ENCODE results near the gene S100A10.
A peak's percentile ranks its signal among the peaks of the same experiment; 100 is the strongest.

S100A10 gene

GRCh38 chr1:152029929-152030211 is 36.2 kb upstream of the S100A10 start:
- H3K27ac ChIP-seq (ENCODE audit: low read depth, low read length, severe bottlenecking): peak overlapping the region; percentile 55
- H3K36me3 ChIP-seq (ENCODE audit: control insufficient read depth, insufficient read depth, low read length): peaks cover 42% of the 10 kb centered on the region
- H3K4me1 ChIP-seq (ENCODE audit: control insufficient read depth, insufficient read depth, low read length, poor library complexity, severe bottlenecking): peaks cover 12% of the 10 kb centered on the region
- H3K4me3 ChIP-seq (ENCODE audit: extremely low read depth, insufficient read depth, low read length, poor library complexity, severe bottlenecking): no peak overlapping the region
- 82 to 90% methylated on average over 3 to 4 of the region's 4 CpGs for WGBS, 2 experiments (ENCODE audit: insufficient coverage in 2 of 2)
- H3K9me3 ChIP-seq (ENCODE audit: control insufficient read depth, low read length): no peaks in the 10 kb centered on the region

- WGBS, 2 experiments (ENCODE audit: insufficient coverage in 2 of 2): 95 to 98% methylated on average over 3 to 5 of the region's 8 CpGs
- Histone ChIP-seq H3K4me3 (ENCODE audit: extremely low read depth, insufficient read depth, low read length, poor library complexity, severe bottlenecking) (no peak overlapping the region), H3K4me1 (ENCODE audit: control insufficient read depth, insufficient read depth, low read length, poor library complexity, severe bottlenecking) (peaks cover 12% of the 10 kb centered on the region), H3K9me3 (ENCODE audit: control insufficient read depth, low read length) (no peaks in the 10 kb centered on the region), H3K27ac (ENCODE audit: low read depth, low read length, severe bottlenecking) (peak overlapping the region; percentile 55), H3K36me3 (ENCODE audit: control insufficient read depth, insufficient read depth, low read length) (peaks cover 42% of the 10 kb centered on the region)
These were observed 35.7 kb upstream of the S100A10 start for GRCh38 chr1:152029144-152029928.

GRCh38 chr1:152026895-152027294 is 33.2 kb upstream of the S100A10 start:
- peaks cover 7% of the 10 kb centered on the region for H3K4me1 ChIP-seq (ENCODE audit: control insufficient read depth, insufficient read depth, low read length, poor library complexity, severe bottlenecking)
- no peak overlapping the region for H3K27ac ChIP-seq (ENCODE audit: low read depth, low read length, severe bottlenecking)
- H3K4me3 ChIP-seq (ENCODE audit: extremely low read depth, insufficient read depth, low read length, poor library complexity, severe bottlenecking): no peak overlapping the region
- H3K36me3 ChIP-seq (ENCODE audit: control insufficient read depth, insufficient read depth, low read length): peaks cover 18% of the 10 kb centered on the region
- no peaks in the 10 kb centered on the region for H3K9me3 ChIP-seq (ENCODE audit: control insufficient read depth, low read length)
- WGBS, 2 experiments (ENCODE audit: insufficient coverage in 2 of 2): 82 to 83% methylated on average over 1 to 2 of the region's 3 CpGs

- Histone ChIP-seq H3K36me3 (ENCODE audit: control insufficient read depth, insufficient read depth, low read length) (no peaks in the 10 kb centered on the region), H3K9me3 (ENCODE audit: control insufficient read depth, low read length) (no peaks in the 10 kb centered on the region), H3K27ac (ENCODE audit: low read depth, low read length, severe bottlenecking) (no peak overlapping the region), H3K4me1 (ENCODE audit: control insufficient read depth, insufficient read depth, low read length, poor library complexity, severe bottlenecking) (peaks cover 5% of the 10 kb centered on the region), H3K4me3 (ENCODE audit: extremely low read depth, insufficient read depth, low read length, poor library complexity, severe bottlenecking) (no peak overlapping the region)
- WGBS, 2 experiments (ENCODE audit: insufficient coverage in 2 of 2): 100% methylated on average over 1 of the region's 4 CpGs; no CpG with 5 or more reads in 1 of the 2 experiments
These were observed 30.6 kb upstream of the S100A10 start for GRCh38 chr1:152024223-152024622.

GRCh38 chr1:152023221-152023620 is 29.6 kb upstream of the S100A10 start:
- no peak overlapping the region for H3K4me3 ChIP-seq (ENCODE audit: extremely low read depth, insufficient read depth, low read length, poor library complexity, severe bottlenecking)
- no peaks in the 10 kb centered on the region for H3K9me3 ChIP-seq (ENCODE audit: control insufficient read depth, low read length)
- peaks cover 2% of the 10 kb centered on the region for H3K4me1 ChIP-seq (ENCODE audit: control insufficient read depth, insufficient read depth, low read length, poor library complexity, severe bottlenecking)
- H3K36me3 ChIP-seq (ENCODE audit: control insufficient read depth, insufficient read depth, low read length): no peaks in the 10 kb centered on the region
- H3K27ac ChIP-seq (ENCODE audit: low read depth, low read length, severe bottlenecking): no peak overlapping the region
- 100% methylated on average over 1 to 2 of the region's 4 CpGs for WGBS, 2 experiments (ENCODE audit: insufficient coverage in 2 of 2)

DNA sequence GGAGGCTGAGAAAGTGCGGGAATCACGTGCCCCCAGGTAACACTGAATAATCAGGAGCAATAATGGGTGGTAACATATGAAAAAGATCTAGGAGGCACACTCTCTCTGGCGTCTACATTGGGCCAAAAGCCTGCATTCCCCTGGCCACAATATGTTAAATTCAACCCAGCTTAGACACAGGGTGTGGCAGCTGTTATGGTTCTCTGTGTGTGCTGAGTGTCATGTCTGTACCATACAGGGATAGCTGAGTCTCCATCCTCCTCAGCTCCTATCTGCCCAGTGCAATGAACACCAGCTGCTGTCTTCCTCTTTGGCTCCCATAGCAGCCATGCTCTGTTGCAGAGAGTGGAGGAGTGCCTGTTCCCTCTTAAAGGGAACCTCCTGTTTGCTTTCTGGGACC is 28.8 kb upstream of the S100A10 start:
- Histone ChIP-seq H3K27ac (ENCODE audit: low read depth, low read length, severe bottlenecking) (no peak overlapping the region), H3K4me3 (ENCODE audit: extremely low read depth, insufficient read depth, low read length, poor library complexity, severe bottlenecking) (no peak overlapping the region), H3K4me1 (ENCODE audit: control insufficient read depth, insufficient read depth, low read length, poor library complexity, severe bottlenecking) (peaks cover 2% of the 10 kb centered on the region), H3K9me3 (ENCODE audit: control insufficient read depth, low read length) (no peaks in the 10 kb centered on the region), H3K36me3 (ENCODE audit: control insufficient read depth, insufficient read depth, low read length) (no peaks in the 10 kb centered on the region)
- 92 to 96% methylated on average over 2 to 3 of the region's 3 CpGs for WGBS, 2 experiments (ENCODE audit: insufficient coverage in 2 of 2)

- Histone ChIP-seq H3K4me3 (ENCODE audit: extremely low read depth, insufficient read depth, low read length, poor library complexity, severe bottlenecking) (no peak overlapping the region), H3K27ac (ENCODE audit: low read depth, low read length, severe bottlenecking) (no peak overlapping the region), H3K36me3 (ENCODE audit: control insufficient read depth, insufficient read depth, low read length) (no peaks in the 10 kb centered on the region), H3K4me1 (ENCODE audit: control insufficient read depth, insufficient read depth, low read length, poor library complexity, severe bottlenecking) (no peaks in the 10 kb centered on the region), H3K9me3 (ENCODE audit: control insufficient read depth, low read length) (no peaks in the 10 kb centered on the region)
- WGBS, 2 experiments (ENCODE audit: insufficient coverage in 2 of 2): 75 to 76% methylated on average over 5 to 6 of the region's 7 CpGs
These were observed 27.9 kb upstream of the S100A10 start for GRCh38 chr1:152021569-152021968.

GRCh38 chr1:152020849-152021248 is 27.2 kb upstream of the S100A10 start:
- no peak overlapping the region for H3K4me3 ChIP-seq (ENCODE audit: extremely low read depth, insufficient read depth, low read length, poor library complexity, severe bottlenecking)
- WGBS, 2 experiments (ENCODE audit: insufficient coverage in 2 of 2): 92 to 100% methylated on average over 1 to 3 of the region's 3 CpGs
- no peaks in the 10 kb centered on the region for H3K9me3 ChIP-seq (ENCODE audit: control insufficient read depth, low read length)
- H3K27ac ChIP-seq (ENCODE audit: low read depth, low read length, severe bottlenecking): no peak overlapping the region
- no peaks in the 10 kb centered on the region for H3K4me1 ChIP-seq (ENCODE audit: control insufficient read depth, insufficient read depth, low read length, poor library complexity, severe bottlenecking)
- H3K36me3 ChIP-seq (ENCODE audit: control insufficient read depth, insufficient read depth, low read length): no peaks in the 10 kb centered on the region

DNA sequence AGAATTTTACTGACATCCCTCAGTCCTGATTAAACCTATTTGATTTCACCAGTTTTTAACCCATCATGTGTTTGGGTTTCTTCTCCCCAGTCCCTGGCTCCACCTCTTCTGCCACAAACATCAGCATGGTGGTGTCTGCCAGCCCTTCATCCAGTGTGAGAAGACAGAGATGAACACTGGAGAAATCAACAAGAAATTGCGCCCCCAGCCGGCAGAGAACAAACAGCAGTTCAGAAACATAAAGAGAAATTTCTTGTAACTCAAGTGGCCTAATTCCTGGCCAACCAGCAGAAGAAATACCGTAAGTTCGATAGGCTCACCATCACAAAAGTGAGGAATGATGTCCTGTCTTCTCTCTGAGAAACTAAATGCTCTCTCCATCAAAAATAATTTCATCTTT is 24.9 kb upstream of the S100A10 start:
- Histone ChIP-seq H3K36me3 (ENCODE audit: control insufficient read depth, insufficient read depth, low read length) (no peaks in the 10 kb centered on the region), H3K4me1 (ENCODE audit: control insufficient read depth, insufficient read depth, low read length, poor library complexity, severe bottlenecking) (no peaks in the 10 kb centered on the region), H3K9me3 (ENCODE audit: control insufficient read depth, low read length) (no peaks in the 10 kb centered on the region), H3K4me3 (ENCODE audit: extremely low read depth, insufficient read depth, low read length, poor library complexity, severe bottlenecking) (no peak overlapping the region), H3K27ac (ENCODE audit: low read depth, low read length, severe bottlenecking) (no peak overlapping the region)
- WGBS, 2 experiments (ENCODE audit: insufficient coverage in 2 of 2): 7 to 53% methylated on average over 2 to 4 of the region's 4 CpGs

- Histone ChIP-seq H3K4me3 (ENCODE audit: extremely low read depth, insufficient read depth, low read length, poor library complexity, severe bottlenecking) (no peak overlapping the region), H3K27ac (ENCODE audit: low read depth, low read length, severe bottlenecking) (no peak overlapping the region), H3K4me1 (ENCODE audit: control insufficient read depth, insufficient read depth, low read length, poor library complexity, severe bottlenecking) (no peaks in the 10 kb centered on the region), H3K36me3 (ENCODE audit: control insufficient read depth, insufficient read depth, low read length) (no peaks in the 10 kb centered on the region), H3K9me3 (ENCODE audit: control insufficient read depth, low read length) (no peaks in the 10 kb centered on the region)
- WGBS, 2 experiments (ENCODE audit: insufficient coverage in 2 of 2): 74 to 86% methylated on average over 3 to 5 of the region's 6 CpGs
These were observed 22.1 kb upstream of the S100A10 start for GRCh38 chr1:152015766-152016165.

DNA sequence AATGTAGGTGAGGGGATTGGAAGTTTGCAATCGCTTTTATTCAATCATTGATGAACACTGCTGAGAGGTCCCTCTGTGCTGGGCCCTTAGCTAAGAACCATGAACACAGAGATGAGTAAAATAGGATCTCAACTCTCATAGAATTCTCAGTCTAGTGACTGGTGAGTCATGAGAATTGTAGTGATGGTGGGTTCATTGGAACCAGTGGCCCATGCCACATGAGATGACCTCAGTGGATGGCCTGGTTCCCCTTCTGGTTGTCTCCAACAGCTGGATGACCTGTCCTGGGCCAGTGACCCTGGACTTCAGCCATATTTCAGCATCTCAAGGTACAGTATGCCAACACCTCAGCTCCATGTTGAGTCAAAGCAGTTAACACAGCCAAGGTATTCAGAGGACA is 21.3 kb upstream of the S100A10 start:
- no peaks in the 10 kb centered on the region for H3K9me3 ChIP-seq (ENCODE audit: control insufficient read depth, low read length)
- no peak overlapping the region for H3K27ac ChIP-seq (ENCODE audit: low read depth, low read length, severe bottlenecking)
- H3K4me3 ChIP-seq (ENCODE audit: extremely low read depth, insufficient read depth, low read length, poor library complexity, severe bottlenecking): no peak overlapping the region
- 80% methylated on average over 1 of the region's 1 CpG; no CpG with 5 or more reads in 1 of the 2 experiments for WGBS, 2 experiments (ENCODE audit: insufficient coverage in 2 of 2)
- H3K36me3 ChIP-seq (ENCODE audit: control insufficient read depth, insufficient read depth, low read length): no peaks in the 10 kb centered on the region
- no peaks in the 10 kb centered on the region for H3K4me1 ChIP-seq (ENCODE audit: control insufficient read depth, insufficient read depth, low read length, poor library complexity, severe bottlenecking)
